Osteoblast (primary cell): Measurements from ENCODE around the gene MPZ. TPM values are rescaled to one million over a fixed set of nuclear protein-coding genes. Genes with fewer than 3 reads are reported as not detected.

Experiments used
- DNase-seq: peaks from one replicate; pipeline ENCODE4 v3.0.0; 2011; ENCODE audit warnings: low spot score, mixed read lengths; ENCODE audit not compliant: insufficient read length; ENCODE audit errors: missing footprints
- H2AFZ ChIP-seq: 2 replicates; pipeline ENCODE4 v1.6.0; 2011; ENCODE audit warnings: mild to moderate bottlenecking, low read length
- H3K27ac ChIP-seq: 2 replicates; pipeline ENCODE4 v1.5.1; 2011; ENCODE audit warnings: mild to moderate bottlenecking, low read depth, low read length, moderate library complexity
- H3K27me3 ChIP-seq: 2 replicates; pipeline ENCODE4 v1.6.0; 2012; ENCODE audit warnings: mild to moderate bottlenecking, control low read depth, inconsistent platforms, low read length, moderate library complexity; ENCODE audit not compliant: insufficient read depth
- H3K36me3 ChIP-seq: 2 replicates; pipeline ENCODE4 v1.5.1; 2011; ENCODE audit warnings: mild to moderate bottlenecking, low read length, control low read depth, moderate library complexity; ENCODE audit not compliant: insufficient read depth
- H3K4me1 ChIP-seq: 2 replicates; pipeline ENCODE4 v1.5.1; 2011; ENCODE audit warnings: mild to moderate bottlenecking, low read length, control low read depth, moderate library complexity; ENCODE audit not compliant: insufficient read depth
- H3K4me2 ChIP-seq: 2 replicates; pipeline ENCODE4 v1.6.0; 2011; ENCODE audit warnings: mild to moderate bottlenecking, low read length; ENCODE audit not compliant: insufficient read depth
- H3K4me3 ChIP-seq: fragments of 200-600 bp; sonication (generic); 3 replicates; pipeline ENCODE4 v1.5.1; 2012; ENCODE audit warnings: mild to moderate bottlenecking, low read length, inconsistent platforms; ENCODE audit not compliant: insufficient read depth
- H3K79me2 ChIP-seq: 2 replicates; pipeline ENCODE4 v1.6.0; 2012; ENCODE audit warnings: mild to moderate bottlenecking, low read length, control low read depth, inconsistent platforms; ENCODE audit not compliant: insufficient read depth
- H3K9me3 ChIP-seq: 2 replicates; pipeline ENCODE4 v1.5.1; 2011; ENCODE audit warnings: low read depth, low read length, control low read depth
- H4K20me1 ChIP-seq: 2 replicates; pipeline ENCODE4 v1.6.0; 2012; ENCODE audit warnings: mild to moderate bottlenecking, low read length, control low read depth; ENCODE audit not compliant: insufficient read depth
- CTCF ChIP-seq: IDR thresholded peaks from 2 replicates; pipeline ENCODE4 v1.5.1; 2011; ENCODE audit warnings: mild to moderate bottlenecking, low read depth, low read length, moderate library complexity; ENCODE audit errors: extremely low read depth
- total RNA-seq: library from RNA; depleted of rRNA; stranded (reverse); fragments of >200 nt; gene quantifications from 2 replicates; pipeline ENCODE4 v1.2.3, GENCODE V29; 2012

MPZ gene
- 0.88 and 2.2 TPM in 2 replicates for total RNA-seq

GRCh38 chr1:161309868-161310267 is at the start of gene MPZ:
MPZ (minus strand) TSS chr1:161309968; CDS start chr1:161309905, 63 bp downstream.
- Histone ChIP-seq H3K4me2 (no peak within 1 kb of the TSS), H3K4me1 (peaks cover 36% of the 10 kb centered on the region), H2AFZ (no peak within 1 kb of the TSS), H3K27me3 (no peaks in the 10 kb centered on the region), H3K9me3 (no peaks in the 10 kb centered on the region), H3K36me3 (no peaks in the 10 kb centered on the region), H4K20me1 (no peaks in the 10 kb centered on the region), H3K27ac (no peak within 1 kb of the TSS), H3K4me3 (no peak within 1 kb of the TSS), H3K79me2 (peaks cover 16% of the 10 kb centered on the region)
- DNase-seq = no peak
- no peak for TF ChIP-seq CTCF

- no peak overlapping the region for H3K4me3 ChIP-seq
- H3K27me3 ChIP-seq = no peaks in the 10 kb centered on the region
- H3K79me2 ChIP-seq = peaks cover under 1% of the 10 kb centered on the region
- H3K36me3 ChIP-seq = peaks cover 6% of the 10 kb centered on the region
- no peaks in the 10 kb centered on the region for H3K9me3 ChIP-seq
- H3K4me1 ChIP-seq = no peaks in the 10 kb centered on the region
- H4K20me1 ChIP-seq = no peaks in the 10 kb centered on the region
- DNase-seq = no peak
- H3K4me2 ChIP-seq = no peak overlapping the region
- no peak overlapping the region for H3K27ac ChIP-seq
- no peak overlapping the region for H2AFZ ChIP-seq
- no peak for TF ChIP-seq CTCF
These were observed 49.5 kb upstream of the MPZ start for GRCh38 chr1:161359291-161359690.

- no peaks in the 10 kb centered on the region for H3K9me3 ChIP-seq
- H2AFZ ChIP-seq = no peak overlapping the region
- H3K79me2 ChIP-seq = peaks cover 4% of the 10 kb centered on the region
- H3K4me2 ChIP-seq = no peak overlapping the region
- H3K4me3 ChIP-seq = no peak overlapping the region
- no peak for DNase-seq
- no peaks in the 10 kb centered on the region for H4K20me1 ChIP-seq
- H3K27me3 ChIP-seq = no peaks in the 10 kb centered on the region
- no peak for TF ChIP-seq CTCF
- peaks cover 4% of the 10 kb centered on the region for H3K36me3 ChIP-seq
- no peaks in the 10 kb centered on the region for H3K4me1 ChIP-seq
- no peak overlapping the region for H3K27ac ChIP-seq
These were observed 47.3 kb upstream of the MPZ start for GRCh38 chr1:161357073-161357472.

GRCh38 chr1:161351482-161351881 is 41.7 kb upstream of the MPZ start:
- Histone ChIP-seq H3K9me3 (no peaks in the 10 kb centered on the region), H2AFZ (no peak overlapping the region), H3K79me2 (peaks cover 6% of the 10 kb centered on the region), H3K4me1 (no peaks in the 10 kb centered on the region), H4K20me1 (no peaks in the 10 kb centered on the region), H3K4me2 (no peak overlapping the region), H3K36me3 (peaks cover 10% of the 10 kb centered on the region), H3K4me3 (no peak overlapping the region), H3K27me3 (no peaks in the 10 kb centered on the region), H3K27ac (no peak overlapping the region)
- no peak for DNase-seq
- TF ChIP-seq CTCF = no peak
